Activated CD8-positive, alpha-beta memory T cell treated with anti-CD3 and anti-CD28 coated beads, Interleukin-2, amount 10 ng/mL, durations not matched to agents 7 days and 5 days (primary cell): ENCODE results near the gene EOLA2. TPM values are rescaled to one million over a fixed set of nuclear protein-coding genes. Genes with fewer than 3 reads are reported as not detected.
"Not testable (repeated sequence)": the region's sequence is repeated elsewhere in the genome, so short reads cannot be mapped to it uniquely, and the experiment has no call there.

Experiments used
- ATAC-seq: fragments of 150-1000 bp; cut with Tn5 transposase; one replicate; pipeline ENCODE4 v1.10.0; 2021; ENCODE audit warnings: moderate library complexity
- CTCF ChIA-PET: fragments of 350-600 bp; sonication (Branson Sonifier 250); formaldehyde crosslinking; loops from one replicate; lab custom pipeline; 2021; ENCODE audit warnings: antibody characterized with exemption; lab: Charles Lee
- DNase-seq: peaks from one replicate; pipeline ENCODE4 v3.0.0-alpha.2; 2020
- H3K27ac Mint-ChIP-seq: one replicate; pipeline ENCODE4 v1.8.0; 2021; ENCODE audit warnings: mild to moderate bottlenecking, mixed read lengths
- H3K27me3 Mint-ChIP-seq: one replicate; pipeline ENCODE4 v1.8.0; 2021; ENCODE audit warnings: mixed read lengths
- H3K36me3 Mint-ChIP-seq: one replicate; pipeline ENCODE4 v1.8.0; 2021; ENCODE audit warnings: mild to moderate bottlenecking, mixed read lengths
- H3K4me1 Mint-ChIP-seq: one replicate; pipeline ENCODE4 v1.8.0; 2021; ENCODE audit warnings: mixed read lengths
- H3K4me3 Mint-ChIP-seq: one replicate; pipeline ENCODE4 v1.8.0; 2021; ENCODE audit warnings: mild to moderate bottlenecking, moderate library complexity, mixed read lengths
- H3K9me3 Mint-ChIP-seq: one replicate; pipeline ENCODE4 v1.8.0; 2022; ENCODE audit warnings: low read depth, mixed read lengths
- total RNA-seq, 2 experiments: library from RNA; stranded (reverse); gene quantifications; one replicate each; pipeline ENCODE4 v1.2.3, GENCODE V29; 2021

EOLA2 gene
- total RNA-seq, 2 experiments from 2014 or later, result 53.4 to 73.7 TPM

GRCh38 chrX:149927964-149928258 is 10.4 kb downstream of the EOLA2 start:
- H3K27me3 Mint-ChIP-seq, CTCF ChIA-PET, H3K9me3 Mint-ChIP-seq, H3K36me3 Mint-ChIP-seq, H3K4me1 Mint-ChIP-seq, H3K4me3 Mint-ChIP-seq, ATAC-seq, DNase-seq, H3K27ac Mint-ChIP-seq: not testable (repeated sequence)

GRCh38 chrX:149927245-149927963 is 10.9 kb downstream of the EOLA2 start:
- not testable (repeated sequence) for H3K4me1 Mint-ChIP-seq

GRCh38 chrX:149924434-149924833 is 13.9 kb downstream of the EOLA2 start:
- H3K27ac Mint-ChIP-seq, H3K4me1 Mint-ChIP-seq, H3K4me3 Mint-ChIP-seq, CTCF ChIA-PET, ATAC-seq, H3K27me3 Mint-ChIP-seq, DNase-seq, H3K9me3 Mint-ChIP-seq, H3K36me3 Mint-ChIP-seq: not testable (repeated sequence)

More at GRCh38 chrX:149927245-149927963, 10.9 kb downstream of the EOLA2 start:
- H3K27ac Mint-ChIP-seq, H3K27me3 Mint-ChIP-seq, H3K9me3 Mint-ChIP-seq, H3K4me3 Mint-ChIP-seq, DNase-seq, H3K36me3 Mint-ChIP-seq, CTCF ChIA-PET: not testable (repeated sequence)
- peak; percentile 18 for ATAC-seq

GRCh38 chrX:149923836-149924235 is 14.5 kb downstream of the EOLA2 start:
- CTCF ChIA-PET, H3K27me3 Mint-ChIP-seq, H3K4me3 Mint-ChIP-seq, H3K27ac Mint-ChIP-seq, ATAC-seq, H3K36me3 Mint-ChIP-seq, H3K4me1 Mint-ChIP-seq, H3K9me3 Mint-ChIP-seq, DNase-seq: not testable (repeated sequence)

GRCh38 chrX:149916745-149917392 is 21.4 kb downstream of the EOLA2 start:
- H3K4me3 Mint-ChIP-seq, result no peak overlapping the region
- peaks cover 2% of the 10 kb centered on the region for H3K36me3 Mint-ChIP-seq
- ATAC-seq, result peak; percentile 80
- H3K27me3 Mint-ChIP-seq, result no peaks in the 10 kb centered on the region
- peaks cover 11% of the 10 kb centered on the region for H3K4me1 Mint-ChIP-seq
- H3K27ac Mint-ChIP-seq, result peak overlapping the region; percentile 63
- H3K9me3 Mint-ChIP-seq, result no peaks in the 10 kb centered on the region
- DNase-seq, result peak; percentile 48
- CTCF ChIA-PET, result interaction anchor here (1.6 kb wide), 1 partner anchor 22 kb away, joined by 8 read pairs; the partner anchor contains the start of gene EOLA2

- no peaks in the 10 kb centered on the region for H3K9me3 Mint-ChIP-seq
- no peak overlapping the region for H3K4me3 Mint-ChIP-seq
- peaks cover 5% of the 10 kb centered on the region for H3K4me1 Mint-ChIP-seq
- DNase-seq (no peak), ATAC-seq (no peak)
- H3K36me3 Mint-ChIP-seq, result peaks cover 5% of the 10 kb centered on the region
- H3K27ac Mint-ChIP-seq, result no peak overlapping the region
- no peaks in the 10 kb centered on the region for H3K27me3 Mint-ChIP-seq
- CTCF ChIA-PET, result interaction anchor here (1.3 kb wide), 1 partner anchor 453 kb away, joined by 3 read pairs; no protein-coding TSS in a partner anchor
These were observed 28.1 kb downstream of the EOLA2 start for GRCh38 chrX:149910178-149910695.

GRCh38 chrX:149909324-149910177 is 28.7 kb downstream of the EOLA2 start:
- CTCF ChIA-PET, result interaction anchor here (1.3 kb wide), 1 partner anchor 454 kb away, joined by 3 read pairs; no protein-coding TSS in a partner anchor
- Mint-ChIP-seq H3K4me1 (peaks cover 7% of the 10 kb centered on the region), H3K36me3 (peaks cover 5% of the 10 kb centered on the region), H3K27me3 (no peaks in the 10 kb centered on the region), H3K9me3 (no peaks in the 10 kb centered on the region), H3K27ac (no peak overlapping the region), H3K4me3 (no peak overlapping the region)
- DNase-seq, result peak; percentile 53
- ATAC-seq, result peak; percentile 81

- no peak overlapping the region for H3K4me3 Mint-ChIP-seq
- H3K9me3 Mint-ChIP-seq, result no peaks in the 10 kb centered on the region
- ATAC-seq (no peak), DNase-seq (no peak)
- H3K36me3 Mint-ChIP-seq, result peaks cover 5% of the 10 kb centered on the region
- H3K27me3 Mint-ChIP-seq, result no peaks in the 10 kb centered on the region
- CTCF ChIA-PET, result no interaction called here
- H3K27ac Mint-ChIP-seq, result no peak overlapping the region
- H3K4me1 Mint-ChIP-seq, result peaks cover 15% of the 10 kb centered on the region
These were observed 29.6 kb downstream of the EOLA2 start for GRCh38 chrX:149908727-149909126.

GRCh38 chrX:149908308-149908707 is 30.0 kb downstream of the EOLA2 start:
- H3K4me1 Mint-ChIP-seq, result peaks cover 15% of the 10 kb centered on the region
- peaks cover 4% of the 10 kb centered on the region for H3K36me3 Mint-ChIP-seq
- no peak for ATAC-seq
- no peaks in the 10 kb centered on the region for H3K9me3 Mint-ChIP-seq
- no peak overlapping the region for H3K4me3 Mint-ChIP-seq
- CTCF ChIA-PET, result no interaction called here
- no peaks in the 10 kb centered on the region for H3K27me3 Mint-ChIP-seq
- H3K27ac Mint-ChIP-seq, result no peak overlapping the region
- DNase-seq, result no peak

- Mint-ChIP-seq H3K4me1 (peaks cover 13% of the 10 kb centered on the region), H3K36me3 (peaks cover 2% of the 10 kb centered on the region), H3K27me3 (peaks cover 2% of the 10 kb centered on the region), H3K9me3 (no peaks in the 10 kb centered on the region), H3K4me3 (peak overlapping the region; percentile 61), H3K27ac (peak overlapping the region; percentile 74)
- DNase-seq (no peak), ATAC-seq (peak; percentile 51)
- CTCF ChIA-PET, result no interaction called here
These were observed 34.2 kb downstream of the EOLA2 start for GRCh38 chrX:149903889-149904748.

- no peak for DNase-seq
These were observed 39.7 kb downstream of the EOLA2 start for GRCh38 chrX:149898554-149898953.

GRCh38 chrX:149890828-149891227 is 47.5 kb downstream of the EOLA2 start:
- CTCF ChIA-PET, H3K9me3 Mint-ChIP-seq, H3K36me3 Mint-ChIP-seq, ATAC-seq, H3K27ac Mint-ChIP-seq, H3K4me1 Mint-ChIP-seq, H3K27me3 Mint-ChIP-seq, DNase-seq, H3K4me3 Mint-ChIP-seq: not testable (repeated sequence)

More at GRCh38 chrX:149898554-149898953, 39.7 kb downstream of the EOLA2 start:
- H3K4me3 Mint-ChIP-seq, result no peak overlapping the region
- H3K27ac Mint-ChIP-seq, result no peak overlapping the region
- H3K4me1 Mint-ChIP-seq, result peaks cover 6% of the 10 kb centered on the region
- peaks cover 6% of the 10 kb centered on the region for H3K36me3 Mint-ChIP-seq
- H3K9me3 Mint-ChIP-seq, result no peaks in the 10 kb centered on the region
- ATAC-seq, result peak; percentile 16
- H3K27me3 Mint-ChIP-seq, result peaks cover 4% of the 10 kb centered on the region
- CTCF ChIA-PET, result no interaction called here
